ENCODE data around the gene ALG10. TPM values are rescaled to one million over a fixed set of nuclear protein-coding genes. Genes with fewer than 3 reads are reported as not detected.
"Not testable (repeated sequence)": the region's sequence is repeated elsewhere in the genome, so short reads cannot be mapped to it uniquely, and the experiment has no call there.

Gene ALG10, protein sequence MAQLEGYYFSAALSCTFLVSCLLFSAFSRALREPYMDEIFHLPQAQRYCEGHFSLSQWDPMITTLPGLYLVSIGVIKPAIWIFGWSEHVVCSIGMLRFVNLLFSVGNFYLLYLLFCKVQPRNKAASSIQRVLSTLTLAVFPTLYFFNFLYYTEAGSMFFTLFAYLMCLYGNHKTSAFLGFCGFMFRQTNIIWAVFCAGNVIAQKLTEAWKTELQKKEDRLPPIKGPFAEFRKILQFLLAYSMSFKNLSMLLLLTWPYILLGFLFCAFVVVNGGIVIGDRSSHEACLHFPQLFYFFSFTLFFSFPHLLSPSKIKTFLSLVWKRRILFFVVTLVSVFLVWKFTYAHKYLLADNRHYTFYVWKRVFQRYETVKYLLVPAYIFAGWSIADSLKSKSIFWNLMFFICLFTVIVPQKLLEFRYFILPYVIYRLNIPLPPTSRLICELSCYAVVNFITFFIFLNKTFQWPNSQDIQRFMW
- total RNA-seq: 16.5 and 17.9 TPM in 2 replicates

DNA sequence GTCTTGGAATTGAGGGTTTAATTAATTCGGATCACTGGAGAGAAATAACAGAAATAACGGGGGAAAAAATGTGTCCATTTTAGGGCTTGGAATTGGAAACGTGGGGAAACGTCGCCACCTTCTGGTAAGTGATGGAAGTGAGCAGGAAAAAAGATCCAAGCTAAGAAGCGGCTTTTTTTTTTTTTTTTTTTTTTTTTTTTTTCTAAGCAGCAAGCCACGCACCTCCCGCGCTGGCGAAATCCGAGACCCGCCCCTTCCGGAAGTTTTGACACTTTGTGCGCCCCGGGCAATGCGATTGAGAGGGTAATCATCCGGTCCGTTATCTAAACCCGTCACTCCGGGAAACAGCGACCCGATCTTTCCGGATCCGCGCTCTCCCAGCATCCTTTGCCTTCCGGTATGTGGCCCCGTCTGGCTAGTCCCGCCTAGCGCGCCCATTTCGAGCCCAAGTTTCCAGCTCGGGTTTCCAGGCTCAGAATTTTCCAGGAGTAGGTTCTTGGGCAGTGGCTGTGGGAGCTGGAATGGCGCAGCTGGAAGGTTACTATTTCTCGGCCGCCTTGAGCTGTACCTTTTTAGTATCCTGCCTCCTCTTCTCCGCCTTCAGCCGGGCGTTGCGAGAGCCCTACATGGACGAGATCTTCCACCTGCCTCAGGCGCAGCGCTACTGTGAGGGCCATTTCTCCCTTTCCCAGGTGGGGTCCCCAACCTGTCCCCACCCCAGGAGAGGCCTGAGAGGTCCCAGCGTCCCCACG, at the start of gene ALG10:
Gene ALG10, plus strand, starts transcription at position 418 of the 752 bp plus-strand sequence. Its CDS starts 104 bp downstream, at position 522.
- intact Hi-C loops (cut with micrococcal nuclease): loop anchor here (1.0 to 5.0 kb wide), 9 partner anchors 104 to 1890 kb away; partner anchors contain the start of genes DNM1L and FGD4

DNA sequence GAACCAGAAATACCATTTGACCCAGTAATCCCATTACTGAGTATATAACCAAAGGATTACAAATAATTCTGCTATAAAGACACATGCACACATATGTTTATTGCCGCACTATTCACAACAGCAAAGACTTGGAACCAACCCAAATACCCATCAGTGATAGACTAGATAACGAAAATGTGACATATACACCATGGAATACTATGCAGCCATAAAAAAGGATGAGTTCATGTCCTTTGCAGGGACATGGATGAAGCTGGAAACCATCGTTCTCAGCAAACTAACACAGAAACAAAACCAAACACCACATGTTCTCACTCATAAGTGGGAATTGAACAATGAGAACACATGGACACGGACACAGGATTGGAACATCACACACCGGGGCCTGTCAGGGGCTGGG, 49.4 kb upstream of the ALG10 start:
- intact Hi-C loops (cut with micrococcal nuclease): not testable (repeated sequence)

DNA sequence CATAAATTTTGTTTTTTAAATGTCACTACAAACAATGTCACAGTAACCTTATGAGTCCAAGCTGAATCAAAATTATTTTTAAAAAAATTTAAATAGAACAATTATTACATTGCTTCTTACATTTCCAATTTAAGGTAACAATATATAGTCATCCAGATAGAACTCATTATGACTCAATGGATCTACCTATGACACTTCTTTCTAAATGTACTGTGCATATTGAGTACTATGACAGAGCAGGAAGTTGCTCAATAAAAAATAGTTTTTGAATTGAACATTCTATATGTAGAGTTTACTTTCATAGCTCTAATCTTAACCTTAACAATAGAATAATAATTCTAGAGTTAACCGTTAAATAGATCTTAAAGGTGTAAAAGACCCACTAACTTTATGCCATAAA, 44.4 kb upstream of the ALG10 start:
- intact Hi-C loops (cut with micrococcal nuclease): no loop called here

DNA sequence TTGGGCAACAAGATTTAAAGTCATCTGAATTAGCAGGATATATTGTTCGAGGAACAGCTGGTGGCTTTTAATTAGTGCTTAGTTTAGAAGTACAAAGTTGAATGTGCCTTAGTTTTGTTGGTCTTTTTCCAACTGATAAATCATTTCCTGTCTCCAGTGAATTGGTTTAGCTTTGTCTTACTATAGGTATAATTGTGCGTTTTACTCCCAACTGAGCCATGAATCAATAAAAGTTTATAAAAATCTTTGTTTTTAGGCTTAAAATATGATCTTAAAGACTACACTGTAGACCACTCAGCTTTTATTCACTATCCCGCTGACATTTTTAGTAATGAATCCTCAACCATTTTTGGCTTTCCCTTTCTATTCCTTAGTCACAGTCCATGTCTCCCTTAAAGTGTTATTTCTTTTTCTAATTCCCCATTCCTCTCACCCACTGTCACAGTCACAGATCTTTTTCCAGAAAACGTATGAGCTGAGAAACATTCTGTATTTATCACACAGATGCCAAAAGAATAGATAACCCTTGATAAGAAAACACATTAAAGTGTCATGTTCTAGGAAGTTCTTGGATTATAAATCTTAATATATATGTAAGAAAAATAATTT, 34.0 kb upstream of the ALG10 start:
- intact Hi-C loops (cut with micrococcal nuclease): no loop called here

DNA sequence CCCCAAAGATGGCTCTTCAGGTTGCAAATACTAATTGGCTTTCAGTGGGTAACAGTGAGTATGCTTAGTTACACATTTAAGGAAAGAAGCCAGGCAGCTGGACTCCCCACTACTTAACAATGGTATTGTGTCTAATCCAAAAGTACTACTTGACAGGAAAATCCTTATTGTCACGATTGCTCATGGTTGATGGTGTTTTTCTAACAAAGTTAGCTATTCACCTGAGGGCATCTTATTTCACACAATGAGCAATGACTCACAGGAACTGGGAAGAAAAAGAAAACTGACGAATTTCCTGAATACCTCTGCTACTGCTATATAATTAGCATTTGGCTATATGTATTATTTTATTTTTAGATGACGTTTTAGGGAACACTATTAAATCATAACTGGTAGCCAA, 33.4 kb upstream of the ALG10 start:
- intact Hi-C loops (cut with micrococcal nuclease): no loop called here

DNA sequence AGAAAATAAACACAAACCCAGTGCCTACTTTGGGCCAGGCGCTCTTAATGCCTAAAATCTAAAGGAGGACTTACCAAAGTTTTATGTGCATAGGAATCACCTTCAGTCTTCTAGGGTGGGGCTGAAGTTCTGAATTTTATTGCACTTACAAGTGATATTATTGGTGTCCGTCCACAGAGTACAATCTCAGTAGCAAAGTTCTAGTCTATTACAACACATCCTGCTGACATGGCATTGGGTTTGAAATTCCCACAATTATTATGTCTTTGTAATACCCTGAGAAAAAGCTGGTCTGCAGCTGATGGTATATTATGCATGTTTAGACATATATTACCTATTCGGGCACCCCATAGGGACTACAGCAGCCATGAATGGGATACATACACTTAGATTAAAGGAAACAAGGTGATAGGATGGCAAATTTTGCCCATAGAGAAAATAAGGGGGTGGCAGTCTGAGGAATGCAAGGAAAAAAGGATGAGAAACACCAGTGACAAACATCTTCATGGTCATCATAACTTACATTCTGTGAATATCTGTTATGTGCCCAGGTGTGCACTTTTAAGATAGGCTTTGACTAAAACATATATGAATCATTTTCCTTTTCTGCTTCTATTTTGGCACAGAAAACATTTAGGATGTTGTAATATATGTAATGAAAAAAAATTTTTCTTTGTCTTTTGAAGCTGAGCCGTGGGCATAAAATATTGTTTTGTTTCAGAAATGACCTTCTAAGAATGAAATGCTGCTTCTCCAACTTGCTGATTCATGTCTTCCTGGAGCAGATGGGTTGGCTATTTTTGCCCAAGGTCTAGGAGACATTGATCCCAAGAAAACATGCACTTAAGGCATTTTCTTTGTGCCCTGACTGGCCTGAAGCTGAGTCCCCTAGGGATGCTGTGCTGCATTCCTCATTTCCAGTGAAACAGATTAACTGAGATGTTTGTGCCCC, 27.2 kb upstream of the ALG10 start:
- intact Hi-C loops (cut with micrococcal nuclease): no loop called here

DNA sequence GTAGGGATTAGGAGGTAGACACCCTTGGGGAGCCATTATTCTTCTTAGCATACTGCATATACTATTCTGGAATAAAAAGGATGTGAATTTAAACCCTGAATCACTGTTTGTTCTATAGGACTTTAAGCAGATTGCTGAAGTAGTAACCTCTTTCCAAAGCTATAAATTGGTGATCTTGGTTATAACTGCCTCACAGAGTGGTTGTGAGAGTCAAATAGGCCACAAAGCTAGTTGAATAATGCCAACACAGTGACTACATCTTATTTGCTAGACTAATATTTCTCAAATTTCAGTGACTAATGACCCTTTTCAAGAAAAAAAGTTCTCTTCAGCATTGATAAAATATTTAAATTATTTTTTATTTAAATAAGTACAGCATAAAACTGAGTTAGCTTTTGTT, 13.5 kb upstream of the ALG10 start:
- intact Hi-C loops (cut with micrococcal nuclease): not testable (repeated sequence)

DNA sequence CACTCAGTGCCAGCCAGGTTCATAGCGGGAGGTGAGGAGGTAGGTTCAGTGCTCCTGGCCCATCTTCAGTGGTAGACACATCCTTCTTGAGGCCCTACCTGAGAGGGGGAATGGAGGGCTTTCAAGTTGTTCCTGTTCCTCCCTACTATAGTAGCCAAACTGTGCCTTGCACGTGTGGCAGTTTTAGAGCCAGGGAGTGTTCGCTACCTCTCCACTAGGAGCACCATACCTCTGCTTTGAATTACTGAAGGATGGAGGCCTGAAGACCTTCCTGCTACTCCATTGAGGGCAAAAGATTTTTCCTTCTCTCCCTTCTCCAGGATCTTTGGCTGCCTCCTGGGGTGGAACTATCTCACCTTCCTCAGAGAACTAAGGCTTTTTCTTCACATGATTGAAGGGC, 5.9 kb upstream of the ALG10 start:
- intact Hi-C loops (cut with micrococcal nuclease): no loop called here

DNA sequence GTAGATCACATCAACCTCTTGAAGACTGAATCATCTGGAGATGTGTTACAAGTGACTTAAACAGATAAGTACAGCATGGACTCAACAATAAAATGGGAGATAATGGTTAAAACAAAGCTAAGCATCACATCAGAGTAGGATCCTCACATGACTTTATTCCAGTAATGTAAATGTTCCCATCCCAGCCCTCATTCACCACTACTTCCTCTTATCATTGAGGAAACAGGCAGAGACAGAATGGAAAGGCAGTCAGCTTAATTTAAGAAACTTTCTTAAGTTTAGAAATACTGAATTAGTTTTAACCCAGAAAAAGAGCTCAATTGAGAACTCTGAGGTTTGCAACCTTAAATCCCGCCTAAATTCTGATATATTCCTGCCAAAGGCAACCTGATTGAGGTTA, 1.2 kb upstream of the ALG10 start:
- intact Hi-C loops (cut with micrococcal nuclease): loop anchor here (5.0 kb wide), 2 partner anchors 1419 to 1889 kb away; no protein-coding TSS in a partner anchor

DNA sequence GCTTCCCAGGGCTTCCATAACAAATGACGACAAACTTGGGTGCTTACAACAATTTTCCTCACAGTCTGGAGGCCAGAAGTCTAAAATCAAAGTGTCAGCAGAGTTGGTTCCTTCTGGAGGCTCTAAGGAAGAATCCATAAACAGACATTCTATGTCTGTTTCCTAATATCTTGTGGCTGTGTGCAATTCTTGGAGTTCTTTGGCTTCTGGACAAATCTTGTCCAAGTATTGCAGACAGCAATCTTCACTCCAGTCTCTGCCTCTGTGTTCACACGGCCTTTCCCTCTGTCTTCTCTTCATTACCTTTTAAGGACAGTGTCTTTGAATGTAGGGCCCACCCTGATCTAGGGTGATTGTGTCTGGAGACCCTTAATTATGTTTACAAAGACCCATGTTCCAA, 5.4 kb downstream of the ALG10 start:
- intact Hi-C loops (cut with micrococcal nuclease): not testable (repeated sequence)

DNA sequence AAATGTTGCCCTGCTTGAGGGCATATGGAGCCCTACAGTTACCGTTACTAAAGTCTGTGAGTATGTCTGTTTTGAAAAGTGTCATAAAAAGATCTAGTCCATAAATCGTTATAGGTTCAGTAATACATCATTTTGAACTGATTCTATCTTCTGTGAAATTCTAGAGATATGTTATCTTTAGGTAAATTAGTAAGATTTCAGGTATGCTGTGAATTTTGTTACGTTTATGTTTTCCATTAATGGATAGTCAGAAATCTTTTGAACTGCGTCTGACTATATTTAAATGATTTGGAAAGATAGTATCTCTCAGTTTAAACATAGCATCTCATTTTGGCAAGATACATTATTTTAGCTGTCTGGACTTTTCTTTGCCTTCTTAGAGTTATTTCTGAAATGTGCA, 8.3 kb downstream of the ALG10 start:
- intact Hi-C loops (cut with micrococcal nuclease): no loop called here

DNA sequence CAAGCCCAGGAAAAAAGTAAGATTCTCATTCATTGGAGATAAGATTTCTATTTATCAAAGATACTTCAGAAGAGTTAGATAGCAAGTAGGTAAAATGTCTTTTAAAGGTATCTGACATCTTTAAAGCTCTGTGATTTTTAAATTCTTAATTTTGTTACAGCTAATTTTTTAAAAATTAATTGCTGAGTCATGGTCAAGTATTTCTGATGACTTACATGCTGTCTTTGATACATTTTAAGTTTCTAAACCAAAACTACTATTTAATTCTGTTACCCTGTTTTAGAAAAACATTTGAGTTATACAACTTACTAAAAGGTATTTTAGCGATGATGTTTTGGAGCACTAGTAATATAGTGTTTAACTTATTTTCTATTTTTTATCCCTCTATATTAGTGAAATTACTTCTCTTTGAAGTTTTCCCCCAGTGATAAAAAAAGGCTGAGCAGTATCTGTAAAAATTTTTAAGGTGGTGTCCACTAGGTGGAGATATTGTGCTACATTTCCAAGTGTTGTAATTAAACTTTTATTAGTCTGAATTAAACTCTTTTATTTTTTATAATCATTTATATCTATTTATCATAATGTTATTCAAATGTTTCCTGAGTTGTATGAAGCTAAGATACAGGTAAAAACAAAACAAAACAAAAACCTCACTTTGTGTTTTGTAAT, 11.5 kb downstream of the ALG10 start:
- intact Hi-C loops (cut with micrococcal nuclease): loop anchor here (1.0 kb wide), 2 partner anchors 8 to 185 kb away; no protein-coding TSS in a partner anchor

DNA sequence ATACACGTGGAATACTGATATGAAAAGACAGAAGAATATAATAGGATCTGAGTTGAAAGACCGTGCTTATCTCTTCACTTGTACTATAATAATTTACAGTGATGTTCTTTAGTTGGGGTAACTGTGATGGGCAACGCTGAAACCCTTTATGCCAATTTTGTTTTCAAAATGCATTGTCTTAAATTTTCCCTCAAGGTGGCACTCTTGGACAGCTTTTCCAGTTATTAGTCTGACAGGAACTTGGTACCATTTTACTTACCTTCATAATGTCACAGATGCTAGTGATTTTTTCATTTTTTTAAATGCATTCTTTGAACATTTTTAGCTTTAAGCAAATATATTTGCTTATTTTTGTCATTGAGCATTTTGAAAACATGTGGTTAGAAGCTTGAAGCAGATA, 16.1 kb downstream of the ALG10 start:
- intact Hi-C loops (cut with micrococcal nuclease): not testable (repeated sequence)

DNA sequence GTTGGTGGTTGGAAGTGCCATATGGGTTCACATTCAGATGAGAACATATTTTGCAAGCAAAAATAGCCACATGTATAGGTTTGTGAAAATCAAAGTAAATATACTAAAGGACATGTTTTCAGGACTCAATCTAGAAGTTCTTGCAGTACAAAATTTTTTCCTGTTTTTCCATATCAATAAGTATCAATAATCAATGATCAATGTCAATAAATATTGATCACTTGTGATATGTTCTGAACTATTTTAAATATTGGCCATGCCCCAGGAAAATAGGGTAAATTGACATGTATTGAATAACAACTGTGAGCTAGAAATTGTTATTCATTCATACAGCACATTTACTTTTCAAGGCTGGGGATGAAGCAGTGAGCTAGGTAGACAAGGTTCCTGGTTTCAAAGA, 24.3 kb downstream of the ALG10 start:
- intact Hi-C loops (cut with micrococcal nuclease): no loop called here

DNA sequence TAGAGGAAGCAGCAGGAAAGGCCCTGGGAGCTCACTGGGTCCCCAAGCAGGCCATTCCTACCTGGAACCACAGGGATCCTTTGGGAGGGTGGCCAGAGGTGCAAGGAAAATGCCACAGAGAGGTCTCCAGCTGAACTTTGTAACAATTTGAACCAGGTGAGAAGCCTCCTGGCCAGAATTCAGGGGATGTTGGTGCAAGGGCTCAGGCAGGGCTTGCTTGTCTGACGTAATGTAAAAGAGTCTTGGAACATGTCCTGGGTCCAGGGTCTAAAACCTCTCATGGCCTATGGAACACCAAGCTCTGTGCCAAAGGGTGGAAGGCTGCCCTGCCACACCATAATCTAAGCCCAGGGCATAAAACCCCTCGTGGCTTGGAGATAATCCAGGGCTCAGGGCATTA, 25.6 kb downstream of the ALG10 start:
- intact Hi-C loops (cut with micrococcal nuclease): not testable (repeated sequence)

DNA sequence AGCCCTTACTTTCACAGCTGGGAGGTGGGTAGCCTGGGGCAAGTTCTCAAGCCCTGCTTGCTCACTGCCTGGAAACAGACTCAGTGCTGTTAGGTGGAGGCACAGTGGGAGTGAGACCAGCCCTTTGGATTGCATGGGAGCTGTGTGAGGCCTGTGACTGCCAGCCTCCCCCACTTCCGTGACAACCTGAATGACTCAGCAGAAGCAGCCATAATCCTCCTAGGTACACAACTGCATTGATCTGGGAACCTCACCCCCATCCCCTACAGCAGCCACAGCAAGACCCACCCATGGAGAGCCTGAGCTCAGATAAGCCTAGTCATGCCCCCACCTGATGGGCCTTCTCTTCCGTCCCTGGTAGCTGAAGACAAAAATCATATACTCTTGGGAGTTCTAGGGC, 26.4 kb downstream of the ALG10 start:
- intact Hi-C loops (cut with micrococcal nuclease): no loop called here

DNA sequence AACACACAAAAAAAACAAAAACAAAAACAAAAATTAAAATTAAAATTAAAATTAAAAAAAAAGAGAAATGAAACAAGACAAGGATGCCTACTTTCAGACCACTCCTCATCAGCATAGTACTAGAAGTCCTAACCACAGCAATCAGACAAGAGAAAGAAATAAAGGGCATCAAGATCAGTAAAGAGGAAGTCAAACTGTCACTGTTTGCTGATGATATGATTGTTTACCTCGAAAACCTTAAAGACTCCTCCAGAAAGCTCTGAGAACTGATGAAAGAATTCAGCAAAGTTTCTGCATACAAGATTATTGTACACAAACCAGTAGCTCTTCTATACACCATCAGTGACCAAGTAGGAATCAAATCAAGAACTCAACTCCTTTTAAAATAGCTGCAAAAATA, 29.2 kb downstream of the ALG10 start:
- intact Hi-C loops (cut with micrococcal nuclease): no loop called here

DNA sequence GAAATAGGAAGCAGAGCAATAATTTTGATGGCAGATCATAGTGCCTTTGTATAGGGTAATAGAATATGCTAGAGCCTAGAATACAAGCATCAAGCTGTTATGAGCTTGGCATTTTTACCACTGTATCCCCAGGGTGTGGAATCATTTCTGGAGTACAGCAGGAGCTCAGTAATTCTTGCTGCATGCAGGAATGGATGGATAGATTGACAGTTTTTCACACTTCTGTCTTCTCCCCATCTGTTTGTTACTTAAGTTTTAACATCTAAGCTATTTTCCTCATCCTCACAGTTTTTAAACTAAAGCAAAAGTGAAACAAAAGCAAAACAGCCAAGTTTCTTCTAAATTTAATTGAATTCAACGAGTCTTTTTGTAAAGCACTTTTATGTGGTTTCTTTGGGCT, 32.6 kb downstream of the ALG10 start:
- intact Hi-C loops (cut with micrococcal nuclease): no loop called here
